HG02970 (cell line): ENCODE data around the gene KLC1.
"Not testable (repeated sequence)": the region's sequence is repeated elsewhere in the genome, so short reads cannot be mapped to it uniquely, and the experiment has no call there.

Experiments
- ATAC-seq: cut with Tn5 transposase; IDR thresholded peaks from one replicate; pipeline ENCODE4 v1.9.1; 2021; ENCODE audit warnings: mild to moderate bottlenecking, moderate library complexity, moderate number of reproducible peaks; ENCODE audit not compliant: unreplicated experiment, low FRiP score

Gene KLC1

DNA sequence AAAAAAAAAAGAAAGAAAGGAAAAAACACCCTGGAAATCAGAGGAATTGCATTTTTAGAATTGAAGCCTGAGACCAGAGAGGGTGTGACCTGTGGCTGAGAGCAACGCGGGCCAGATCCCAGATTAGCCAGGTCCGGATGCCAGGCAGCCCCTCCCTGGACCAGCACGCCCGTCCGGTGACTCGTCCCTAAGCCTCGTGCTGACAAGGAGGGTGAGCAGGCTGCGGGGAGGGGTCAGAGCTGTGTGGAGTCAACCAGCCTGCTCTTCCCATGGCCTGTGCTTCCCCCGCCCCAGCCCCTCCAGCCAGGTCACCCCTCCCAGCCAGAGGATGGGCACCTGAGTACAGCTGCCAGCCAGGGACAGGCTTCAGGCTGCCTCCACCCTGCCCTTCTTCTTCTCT lies 4.2 kb upstream of the KLC1 start:
- no peak for ATAC-seq

DNA sequence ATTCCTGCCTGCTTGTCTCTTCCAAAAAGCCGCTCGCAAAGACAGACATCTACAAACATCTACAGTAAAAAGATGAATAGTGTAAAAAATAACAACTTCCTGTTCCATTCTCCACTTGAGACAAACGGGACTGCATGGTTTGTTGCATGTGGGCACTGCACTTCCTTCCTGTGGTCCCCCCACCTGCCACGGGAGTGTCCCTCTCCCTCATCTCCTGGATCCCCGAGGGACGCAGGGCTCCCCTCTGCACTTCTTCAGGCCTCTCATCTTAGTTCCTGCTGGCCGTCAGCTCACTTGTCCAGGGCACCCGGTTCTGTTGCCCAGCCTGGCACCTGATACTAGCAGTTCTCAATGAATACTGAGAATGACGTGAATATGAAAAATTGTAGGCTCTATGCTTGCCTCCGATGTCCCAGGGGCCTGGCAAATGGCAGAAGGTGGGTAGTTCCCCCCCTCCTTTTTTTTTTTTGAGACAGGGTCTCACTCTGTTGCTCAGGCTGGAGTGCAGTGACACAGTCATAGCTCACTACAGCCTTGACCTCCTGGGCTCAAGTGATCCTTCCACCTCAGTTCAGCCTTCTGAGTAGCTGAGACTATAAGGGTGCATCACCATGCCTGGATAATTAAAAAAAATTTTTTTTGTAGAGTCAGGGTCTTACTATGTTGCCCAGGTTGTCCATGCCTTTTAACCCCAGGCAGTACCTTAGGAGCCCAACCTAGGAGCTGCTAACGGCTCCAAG lies 3.5 kb upstream of the KLC1 start:
- no peak for ATAC-seq

DNA sequence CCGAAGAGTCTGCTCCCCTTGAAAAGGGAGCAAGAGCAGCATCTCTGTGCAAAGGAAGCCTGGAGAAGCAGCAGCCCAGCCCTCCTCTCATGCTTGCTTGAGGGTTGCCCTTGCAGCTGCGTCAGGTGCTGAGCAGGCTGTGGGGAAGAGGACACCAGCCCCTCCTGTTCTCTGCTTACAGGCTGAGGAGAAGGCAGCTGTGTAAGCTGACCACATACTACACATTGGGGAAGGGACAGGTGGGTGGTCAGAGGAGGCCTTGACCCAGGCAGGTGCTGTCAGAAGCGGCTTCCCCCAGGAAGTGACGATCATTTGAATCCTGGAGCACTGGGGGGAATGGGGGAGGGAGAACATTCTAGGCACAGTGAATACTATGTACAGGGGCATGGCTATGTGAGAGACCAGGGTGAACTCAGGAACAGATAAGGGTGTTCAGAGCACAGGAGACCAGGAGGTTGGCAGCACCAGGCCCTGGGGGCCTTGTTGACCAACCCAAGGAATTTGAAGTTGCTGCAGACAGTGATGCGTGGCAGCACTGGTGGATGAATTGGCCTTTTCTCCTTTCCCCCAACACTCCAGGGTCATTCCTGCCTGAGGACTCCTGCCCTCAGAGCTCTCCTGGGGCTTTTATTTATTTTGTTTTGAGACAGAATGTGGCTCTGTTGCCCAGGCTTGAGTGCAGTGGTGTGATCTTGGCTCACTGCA lies 2.7 kb upstream of the KLC1 start:
- no peak for ATAC-seq

DNA sequence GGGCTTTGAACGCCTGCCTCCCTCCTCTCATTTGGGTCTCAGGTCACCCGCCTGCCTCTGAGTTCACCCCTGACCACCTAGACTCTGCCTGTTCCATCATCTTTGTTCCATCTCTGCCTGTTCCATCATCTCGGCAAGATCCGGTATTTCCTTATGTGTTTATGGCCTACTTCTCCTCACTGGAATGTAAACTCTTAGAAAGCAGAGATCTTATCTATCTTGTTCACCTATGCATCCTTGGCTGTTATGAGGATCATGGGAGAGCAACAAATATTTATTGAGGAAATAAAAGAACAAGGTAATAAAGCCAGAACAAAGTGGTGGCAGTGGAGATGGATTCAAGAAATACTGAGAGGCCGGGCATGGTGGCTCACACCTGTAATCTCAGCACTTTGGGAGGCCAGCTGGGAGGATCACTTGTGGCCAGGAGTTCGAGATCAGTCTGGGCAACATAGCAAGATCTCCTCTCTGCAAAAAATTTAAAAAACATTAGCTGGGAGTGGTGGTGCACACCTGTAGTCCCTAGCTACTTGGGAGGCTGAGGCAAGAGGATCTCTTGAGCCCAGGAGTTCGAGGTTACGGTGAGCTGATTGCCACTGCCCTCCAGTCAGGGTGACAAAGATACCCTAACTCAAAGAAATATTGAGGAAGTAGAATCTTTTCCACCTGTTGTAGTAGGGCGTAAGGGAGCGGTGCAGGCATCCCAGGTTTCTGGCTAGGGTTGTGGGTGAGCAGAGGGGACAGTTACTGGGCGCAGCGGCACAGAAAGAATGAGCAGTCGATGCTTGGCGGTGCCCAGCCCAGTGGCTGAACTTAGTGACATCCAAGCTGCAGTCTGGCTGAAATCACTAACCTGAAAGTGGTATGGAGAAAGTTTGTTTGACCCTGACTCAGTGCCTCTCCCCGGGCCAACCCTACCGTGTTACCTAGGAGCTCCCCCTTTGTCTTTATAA lies 1.7 kb upstream of the KLC1 start:
- ATAC-seq: no peak

DNA sequence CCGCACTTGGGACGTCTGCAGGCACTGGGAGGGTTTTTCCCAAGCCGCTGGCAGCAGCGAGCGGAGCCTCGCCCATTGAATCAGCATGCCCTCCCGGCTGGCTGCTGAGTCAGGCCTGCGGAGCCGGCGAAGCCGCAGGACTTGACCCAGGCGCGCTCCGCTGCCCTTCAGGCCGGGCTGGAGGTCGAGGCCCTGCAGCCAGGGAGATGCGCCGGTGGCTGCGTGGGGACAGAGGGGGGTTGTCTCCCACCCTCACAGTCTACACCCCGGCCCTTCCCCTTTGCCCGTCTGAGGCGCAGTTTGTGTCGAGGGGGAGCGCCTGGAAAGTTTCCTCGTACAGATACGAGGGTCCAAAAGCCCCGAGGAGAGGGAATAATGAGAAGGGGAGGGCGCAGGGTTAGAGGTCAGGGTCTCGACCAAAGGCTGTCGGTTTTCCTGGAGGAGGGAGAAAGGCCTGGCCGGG lies 759 bp upstream of the KLC1 start:
- no peak for ATAC-seq

DNA sequence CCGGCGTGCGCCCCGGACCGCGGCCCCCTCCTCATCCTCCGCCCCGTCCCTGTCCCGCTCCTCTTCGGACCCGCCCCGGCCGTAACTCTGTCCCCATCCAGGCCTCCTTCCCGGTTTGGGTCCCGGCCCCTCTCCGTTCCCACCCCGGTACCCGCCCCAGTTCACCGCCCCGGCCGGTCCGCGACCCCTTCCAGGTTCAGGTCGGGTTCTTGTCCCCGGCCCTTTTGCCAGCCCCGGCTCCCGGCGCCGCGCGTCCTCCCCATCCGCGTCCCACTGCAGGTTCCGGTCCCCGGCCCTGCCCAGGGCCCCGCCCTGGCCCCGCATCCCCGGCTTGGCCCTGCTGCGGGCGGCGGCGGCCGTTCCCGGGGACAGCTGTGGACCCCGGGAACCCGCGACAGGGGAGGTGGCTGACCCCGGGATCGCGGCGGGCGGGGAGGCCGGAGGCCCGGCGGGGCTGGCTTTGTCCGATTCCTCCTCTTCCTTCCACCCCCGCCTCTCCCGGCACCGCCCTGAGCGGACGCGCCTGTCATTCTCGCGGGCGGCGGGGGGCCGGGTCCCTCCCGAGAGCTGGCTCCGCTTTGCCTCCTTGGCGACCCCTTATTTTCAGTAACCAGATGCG lies 601 bp downstream of the KLC1 start:
- ATAC-seq: peak; percentile 29

DNA sequence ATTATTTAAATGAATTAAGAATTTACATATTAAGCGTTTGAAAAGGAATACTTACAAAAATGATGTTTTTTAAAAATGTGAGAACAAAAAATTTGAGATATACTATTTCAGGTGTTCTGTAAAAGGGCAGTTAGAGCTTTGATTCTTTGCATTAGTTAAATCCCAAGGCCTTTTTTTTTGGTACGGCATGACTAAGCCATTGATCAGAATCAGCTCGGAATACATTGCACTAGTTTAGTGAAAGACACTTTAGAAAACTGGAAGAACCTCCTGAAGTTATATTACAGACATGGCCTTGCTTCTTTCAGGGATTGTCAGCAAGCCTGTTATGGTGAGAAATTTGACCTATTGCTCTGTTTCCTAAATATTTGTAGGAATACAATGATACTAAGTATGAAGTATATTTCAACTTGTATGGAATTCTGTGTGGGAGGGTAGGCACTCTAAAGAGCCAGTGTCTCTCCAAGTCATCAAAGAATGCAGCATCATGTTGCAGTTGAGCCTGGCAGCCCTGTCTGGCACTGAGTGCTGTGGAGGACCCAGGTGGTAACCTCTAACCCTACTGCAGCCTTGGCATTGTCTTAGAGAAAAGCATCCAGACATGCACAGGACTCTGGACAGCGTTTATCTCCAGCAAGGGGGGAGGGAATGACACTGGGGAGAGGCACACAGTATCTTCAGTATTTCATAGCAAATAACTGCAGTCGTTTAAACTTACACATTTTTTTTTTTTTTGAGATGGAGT lies 1.5 kb downstream of the KLC1 start:
- no peak for ATAC-seq

DNA sequence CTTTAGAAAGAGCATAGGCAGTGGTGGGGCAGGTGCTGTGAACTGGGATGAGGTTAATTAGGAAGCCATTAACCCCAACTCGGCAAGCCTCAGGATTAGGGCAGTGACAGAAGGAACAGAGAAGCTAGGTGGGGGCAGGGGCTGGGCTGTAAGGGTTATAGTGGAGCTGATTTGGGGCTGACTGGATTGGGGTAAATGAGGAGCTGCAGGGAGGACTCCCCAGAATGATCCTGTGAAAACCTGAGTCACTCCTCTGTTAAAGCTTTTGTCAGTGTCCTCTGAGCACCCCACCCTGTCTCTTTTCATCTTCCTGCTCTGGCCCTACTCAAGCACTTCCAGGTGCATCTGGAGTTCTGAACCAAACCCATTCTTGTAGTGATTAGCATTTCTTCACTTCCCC lies 4.4 kb downstream of the KLC1 start:
- ATAC-seq: no peak

DNA sequence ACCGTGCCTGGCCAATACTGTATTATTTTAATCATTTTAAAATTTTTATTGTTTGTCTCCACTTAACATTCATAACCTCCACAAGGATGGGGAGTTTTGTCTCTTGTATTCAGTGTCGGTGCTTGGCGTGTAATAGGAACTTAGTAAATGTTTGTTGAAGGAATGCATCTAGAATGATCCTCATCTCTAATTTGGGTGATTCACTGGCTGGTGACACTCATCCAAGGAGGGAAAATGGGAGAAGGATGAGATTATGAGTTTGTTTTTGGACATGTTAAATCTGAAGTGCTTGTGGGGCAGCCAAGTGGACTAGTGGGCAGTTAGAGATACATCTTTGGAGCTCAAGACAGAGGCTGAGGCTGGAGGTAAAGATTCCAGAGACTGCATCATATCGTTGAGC lies 5.1 kb downstream of the KLC1 start:
- no peak for ATAC-seq

DNA sequence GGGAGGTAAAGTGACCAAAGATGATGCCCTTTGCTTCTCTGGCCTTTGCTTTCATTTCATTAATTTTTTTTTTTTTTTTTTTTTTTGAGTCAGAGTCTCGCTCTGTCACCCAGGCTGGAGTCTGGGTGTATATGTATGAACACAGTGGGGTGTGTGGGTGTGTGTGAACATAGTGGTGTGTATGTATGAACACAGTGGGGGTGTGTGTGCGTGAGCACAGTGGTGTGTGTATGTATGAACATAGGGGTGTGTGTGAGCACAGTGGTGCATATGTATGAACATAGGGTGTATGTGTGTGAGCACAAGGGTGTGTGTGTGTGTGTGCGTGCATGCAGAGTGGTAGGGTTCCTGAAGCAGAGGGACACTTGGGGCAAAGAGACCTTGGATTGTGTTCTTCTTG lies 9.6 kb downstream of the KLC1 start:
- ATAC-seq: no peak

DNA sequence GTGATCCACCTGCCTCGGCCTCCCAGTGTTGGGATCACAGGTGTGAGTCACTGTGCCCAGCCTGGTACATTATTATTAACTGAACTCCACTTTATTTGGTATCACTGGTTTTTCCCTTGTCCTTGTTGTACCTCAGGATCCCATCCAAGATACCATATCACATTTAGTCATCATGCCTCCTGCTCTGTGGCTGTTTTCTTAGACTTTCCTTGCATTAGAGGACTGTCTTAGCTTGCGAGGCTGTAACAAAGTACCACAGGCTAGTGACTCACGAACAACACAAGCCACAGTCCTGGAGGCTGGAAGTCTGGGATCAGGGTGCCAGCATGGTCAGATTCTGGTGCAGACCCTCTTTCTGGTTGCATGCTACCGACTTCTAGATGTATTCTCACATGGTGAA lies 12.2 kb downstream of the KLC1 start:
- ATAC-seq: no peak

DNA sequence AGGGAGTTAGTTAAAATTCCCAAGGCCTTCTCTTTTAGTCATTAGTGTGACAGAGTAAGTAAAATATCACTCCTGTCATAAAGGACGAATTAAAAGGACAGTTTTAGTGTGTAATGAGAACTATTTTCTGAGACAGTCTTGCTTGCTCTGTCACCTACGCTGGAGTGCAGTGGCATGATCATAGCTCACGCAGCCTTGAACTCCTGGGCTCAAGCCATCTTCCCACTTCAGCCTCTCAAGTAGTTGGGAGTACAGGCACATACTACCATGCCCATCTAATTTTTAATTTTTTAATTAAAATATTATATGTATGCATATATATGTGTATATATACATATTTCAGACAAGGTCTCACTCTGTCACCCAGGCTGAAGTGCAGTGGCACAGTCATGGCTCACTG lies 17.2 kb downstream of the KLC1 start:
- no peak for ATAC-seq

DNA sequence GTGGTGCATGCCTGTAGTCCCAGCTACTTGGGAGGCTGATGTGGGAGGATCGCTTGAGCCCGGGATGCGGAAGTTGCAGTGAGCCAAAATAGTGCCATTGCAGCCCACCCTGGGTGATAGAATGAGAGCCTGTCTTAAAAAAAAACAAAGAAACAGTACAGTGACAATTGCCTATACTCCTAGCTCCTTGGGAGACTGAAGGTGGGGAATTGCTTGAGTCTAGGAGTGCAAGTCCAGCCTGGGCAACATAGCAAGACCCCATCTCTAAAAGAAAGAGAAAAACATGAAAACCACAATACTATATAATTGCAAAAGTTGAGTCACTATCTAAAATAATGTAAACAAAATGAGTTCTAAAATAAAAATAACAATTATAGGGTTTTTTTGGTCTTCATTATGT lies 20.0 kb downstream of the KLC1 start:
- no peak for ATAC-seq

DNA sequence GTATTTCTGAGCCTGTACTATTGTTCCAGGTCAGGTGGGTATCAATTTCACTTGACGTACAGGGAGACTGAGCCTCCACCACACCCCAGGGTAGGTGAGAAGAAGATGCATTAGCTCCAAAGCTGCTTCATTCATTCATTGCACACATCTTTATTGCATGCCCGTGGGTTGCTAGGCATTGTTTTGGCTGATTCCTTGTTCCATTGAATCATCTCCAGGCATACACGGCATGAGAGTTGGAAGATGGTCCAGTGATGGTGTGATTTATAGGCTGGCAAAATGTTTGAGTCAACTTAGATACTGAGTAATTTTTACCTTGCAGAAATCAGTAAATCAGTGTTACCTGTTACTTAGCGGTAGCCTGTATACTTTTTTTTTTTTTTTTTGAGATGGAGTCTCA lies 21.2 kb downstream of the KLC1 start:
- no peak for ATAC-seq

DNA sequence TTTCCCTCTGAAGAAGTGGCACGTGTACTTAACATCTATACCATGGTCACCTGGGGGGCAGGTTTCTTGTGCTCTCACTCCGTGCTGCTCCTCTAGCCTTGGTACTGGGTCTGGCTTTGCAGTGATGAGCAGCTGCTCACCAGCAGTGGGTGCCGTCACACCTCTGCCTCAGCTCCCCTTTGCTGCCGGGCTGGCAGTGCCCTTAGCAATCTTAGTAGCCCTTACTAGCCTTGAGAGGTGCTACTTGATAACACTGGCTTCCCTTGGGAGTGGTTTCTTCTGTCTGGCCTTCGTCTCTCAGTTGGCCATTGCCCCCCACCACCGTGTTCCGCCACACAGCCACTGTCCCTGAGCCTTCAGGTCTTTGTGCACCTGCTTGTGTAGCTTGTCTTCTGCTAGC lies 22.6 kb downstream of the KLC1 start:
- ATAC-seq: no peak

DNA sequence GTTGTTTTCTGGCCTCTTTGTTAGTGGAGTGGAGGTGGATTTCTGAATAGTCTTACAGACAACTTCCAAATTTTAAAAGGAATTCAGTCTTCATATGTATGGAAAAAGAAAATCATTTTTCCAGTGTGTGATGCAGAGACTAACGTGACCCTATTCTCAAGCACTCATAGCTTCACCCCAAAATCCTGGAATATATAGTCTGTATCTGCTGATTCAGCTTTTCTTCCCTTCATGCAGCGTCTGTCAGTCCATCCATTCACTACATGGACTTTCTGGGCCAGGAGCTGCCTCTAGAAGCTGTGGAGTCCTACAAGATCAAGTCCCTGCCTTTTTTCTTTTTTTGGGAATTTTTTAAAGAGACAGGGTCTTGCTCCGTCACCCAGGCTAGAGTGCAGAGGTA lies 23.8 kb downstream of the KLC1 start:
- ATAC-seq: no peak

DNA sequence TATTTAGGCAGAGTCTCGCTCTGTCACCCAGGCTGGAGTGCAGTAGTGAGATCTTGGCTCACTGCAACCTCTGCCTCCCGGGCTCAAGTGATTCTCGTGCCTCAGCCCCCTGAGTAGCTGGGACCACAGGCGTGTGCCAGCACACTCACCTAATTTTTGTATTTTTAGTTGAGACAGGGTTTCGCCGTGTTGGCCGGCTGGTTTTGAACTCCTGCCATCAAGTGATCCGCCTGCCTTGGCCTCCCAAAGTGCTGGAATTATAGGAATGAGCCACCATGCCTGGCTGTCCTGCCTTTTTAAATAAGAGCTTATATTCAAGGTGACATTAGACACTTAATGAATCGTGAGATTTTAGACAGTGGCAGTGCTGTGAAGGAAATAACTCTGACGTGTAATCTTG lies 24.3 kb downstream of the KLC1 start:
- ATAC-seq: not testable (repeated sequence)

DNA sequence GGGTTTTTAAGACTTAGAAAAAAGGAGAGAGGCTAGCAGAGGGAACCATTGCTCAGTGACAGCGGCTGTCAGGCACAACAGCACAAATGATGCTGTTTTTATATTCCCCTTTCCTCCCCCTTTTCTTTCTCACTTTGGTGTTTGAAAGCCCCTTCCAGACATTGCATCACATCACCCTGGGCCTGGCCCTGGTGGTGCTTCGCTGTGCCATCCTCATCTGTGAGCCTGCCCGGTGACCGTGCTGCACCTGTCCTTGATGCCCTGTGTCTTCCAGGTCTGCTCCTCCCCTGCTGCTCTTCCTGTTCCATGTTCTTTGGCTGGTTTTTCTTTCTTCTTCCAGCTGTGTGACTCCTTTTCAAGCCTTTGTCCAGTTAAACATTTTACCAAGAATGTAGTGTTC lies 24.8 kb downstream of the KLC1 start:
- ATAC-seq: no peak

DNA sequence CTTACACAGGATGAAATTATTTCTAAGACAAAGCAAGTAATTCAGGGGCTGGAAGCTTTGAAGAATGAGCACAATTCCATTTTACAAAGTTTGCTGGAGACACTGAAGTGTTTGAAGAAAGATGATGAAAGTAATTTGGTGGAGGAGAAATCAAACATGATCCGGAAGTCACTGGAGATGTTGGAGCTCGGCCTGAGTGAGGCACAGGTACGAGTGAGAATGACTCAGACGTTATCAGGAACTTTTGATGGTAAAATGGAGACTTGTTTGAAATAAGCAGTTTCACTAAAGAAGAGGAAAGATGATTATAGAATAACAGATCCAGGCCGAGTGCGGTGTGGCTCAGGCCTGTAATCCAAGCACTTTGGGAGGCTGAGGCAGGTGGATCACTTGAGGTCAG lies 25.6 kb downstream of the KLC1 start:
- no peak for ATAC-seq
